HepG2 (cell line): ENCODE results near the gene DDAH2. TPM values are rescaled to one million over a fixed set of nuclear protein-coding genes. Genes with fewer than 3 reads are reported as not detected.

Source experiments
- ATF3 ChIP-seq: sonication (generic); formaldehyde crosslinking; IDR thresholded peaks from 2 replicates; pipeline ENCODE4 v1.4.0; 2020; ENCODE audit warnings: missing genetic modification reagents
- GATAD2A ChIP-seq: IDR thresholded peaks from 2 replicates; pipeline ENCODE4 v1.6.1; 2016
- GPBP1L1 ChIP-seq: sonication (generic); formaldehyde crosslinking; IDR thresholded peaks from 2 replicates; pipeline ENCODE4 v1.5.0; 2020; ENCODE audit warnings: mild to moderate bottlenecking, missing genetic modification reagents
- NFRKB ChIP-seq: fragments of 450-650 bp; IDR thresholded peaks from 2 replicates; pipeline ENCODE4 v1.6.1; 2017
- NONO ChIP-seq, 2 experiments: fragments of 450-650 bp in 1 of 2; sonication (generic) in 1 of 2; formaldehyde crosslinking in 1 of 2; IDR thresholded peaks in 1 of 2; conservative IDR thresholded peaks in 1 of 2; 2 replicates each; pipeline versions ENCODE4 v1.6.1 to v1.8.0; 2017 to 2022; ENCODE audit warnings: mild to moderate bottlenecking in 1 of 2, missing genetic modification reagents in 1 of 2, moderate library complexity in 1 of 2
- SALL1 ChIP-seq: sonication (generic); formaldehyde crosslinking; IDR thresholded peaks from 2 replicates; pipeline ENCODE4 v1.8.0; 2022; ENCODE audit warnings: mild to moderate bottlenecking, missing genetic modification reagents
- TFDP1 ChIP-seq: IDR thresholded peaks from 2 replicates; pipeline ENCODE4 v1.6.1; 2016; ENCODE audit warnings: missing compliant biosample characterization, missing genetic modification reagents, borderline replicate concordance
- TSC22D2 ChIP-seq: sonication (generic); formaldehyde crosslinking; IDR thresholded peaks from 2 replicates; pipeline ENCODE4 v1.5.1; 2020; ENCODE audit warnings: missing genetic modification reagents, mild to moderate bottlenecking, borderline replicate concordance
- ZBTB33 ChIP-seq: sonication (generic); formaldehyde crosslinking; IDR thresholded peaks from 2 replicates; pipeline ENCODE4 v1.4.0; 2020; ENCODE audit warnings: missing genetic modification reagents
- ZBTB46 ChIP-seq: sonication (generic); formaldehyde crosslinking; IDR thresholded peaks from 2 replicates; pipeline ENCODE4 v1.4.0; 2020; ENCODE audit warnings: mild to moderate bottlenecking, missing genetic modification reagents, borderline replicate concordance
- ZNF639 ChIP-seq: conservative IDR thresholded peaks from 2 replicates; pipeline ENCODE4 v1.6.1; 2018; ENCODE audit warnings: missing genetic modification reagents
- polyA plus RNA-seq, 8 experiments: library from polyadenylated mRNA; depleted of rRNA in 3 of 8; stranded (reverse) in 7 of 8; unstranded in 1 of 8; fragments of >200 nt; fragmentation: Illumina TruSeq in 4 of 8; extraction: Trizol in 4 of 8; gene quantifications; 2 replicates each; pipeline versions ENCODE4 v1.2.1 to v1.2.3, GENCODE V29; 2011 to 2016; ENCODE audit warnings: low read depth in 4 of 8, missing spikeins in 1 of 8, mixed read lengths in 1 of 8; ENCODE audit not compliant: insufficient read depth in 1 of 8
- total RNA-seq, 5 experiments: library from RNA; depleted of rRNA; stranded (reverse); fragments of >200 nt; fragmentation: Illumina TruSeq; extraction: Trizol; gene quantifications; 2 replicates each; pipeline ENCODE4 v1.2.3, GENCODE V29; 2016; ENCODE audit warnings: low read depth in 1 of 5
- TF ChIP-seq, protein P1 (sequence below): sonication (generic); formaldehyde crosslinking; IDR thresholded peaks from 2 replicates; pipeline ENCODE4 v1.5.0; 2020; ENCODE audit warnings: missing genetic modification reagents

DDAH2 gene
- total and polyA plus RNA-seq, 2 of the 13 experiments (the other 11 are each of a cell fraction or from before 2014, with no cell fraction given), result 16.4 to 21.1 TPM

- TF ChIP-seq ZBTB46 (CRISPR knock-in tag), result peak; percentile 41; the same call in 1 of the 2 replicates
- peak; percentile 31; the same call in 1 of the 2 replicates for TF ChIP-seq ZNF639 (CRISPR knock-in tag)
- 0 out of 2 replicates have a peak, but pooled peaks have one; percentile 77 for TF ChIP-seq TSC22D2 (CRISPR knock-in tag)
- TF ChIP-seq SALL1 (CRISPR knock-in tag), result peak; percentile 77
- peak; percentile 32; the same call in 1 of the 2 replicates for TF ChIP-seq ATF3 (CRISPR knock-in tag)
- TF ChIP-seq, protein P1, sequence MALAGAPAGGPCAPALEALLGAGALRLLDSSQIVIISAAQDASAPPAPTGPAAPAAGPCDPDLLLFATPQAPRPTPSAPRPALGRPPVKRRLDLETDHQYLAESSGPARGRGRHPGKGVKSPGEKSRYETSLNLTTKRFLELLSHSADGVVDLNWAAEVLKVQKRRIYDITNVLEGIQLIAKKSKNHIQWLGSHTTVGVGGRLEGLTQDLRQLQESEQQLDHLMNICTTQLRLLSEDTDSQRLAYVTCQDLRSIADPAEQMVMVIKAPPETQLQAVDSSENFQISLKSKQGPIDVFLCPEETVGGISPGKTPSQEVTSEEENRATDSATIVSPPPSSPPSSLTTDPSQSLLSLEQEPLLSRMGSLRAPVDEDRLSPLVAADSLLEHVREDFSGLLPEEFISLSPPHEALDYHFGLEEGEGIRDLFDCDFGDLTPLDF (CRISPR knock-in tag), result no peak
- no peak for TF ChIP-seq ZBTB33 (CRISPR knock-in tag)
- peak; percentile 49; the same call in 1 of the 2 replicates for TF ChIP-seq TFDP1 (CRISPR knock-in tag)
- no peak for TF ChIP-seq NFRKB
- TF ChIP-seq GPBP1L1, result no peak
- TF ChIP-seq NONO (IDR thresholded peaks at IDR 0.05), result no peak
- peak; percentile 84 for TF ChIP-seq NONO (CRISPR knock-in tag; conservative IDR thresholded peaks at IDR 0.05)
- TF ChIP-seq GATAD2A (CRISPR knock-in tag), result peak; percentile 88
These were observed 9.2 kb upstream of the DDAH2 start (continued) for GRCh38 chr6:31737991-31738979.
